ENCODE data around the gene IFT80. TPM values are rescaled to one million over a fixed set of nuclear protein-coding genes. Genes with fewer than 3 reads are reported as not detected.

Gene IFT80
- total and polyA plus RNA-seq, 2 of the 4 experiments (the other 2 are of a cell fraction) = 15.2 to 16.8 TPM

DNA sequence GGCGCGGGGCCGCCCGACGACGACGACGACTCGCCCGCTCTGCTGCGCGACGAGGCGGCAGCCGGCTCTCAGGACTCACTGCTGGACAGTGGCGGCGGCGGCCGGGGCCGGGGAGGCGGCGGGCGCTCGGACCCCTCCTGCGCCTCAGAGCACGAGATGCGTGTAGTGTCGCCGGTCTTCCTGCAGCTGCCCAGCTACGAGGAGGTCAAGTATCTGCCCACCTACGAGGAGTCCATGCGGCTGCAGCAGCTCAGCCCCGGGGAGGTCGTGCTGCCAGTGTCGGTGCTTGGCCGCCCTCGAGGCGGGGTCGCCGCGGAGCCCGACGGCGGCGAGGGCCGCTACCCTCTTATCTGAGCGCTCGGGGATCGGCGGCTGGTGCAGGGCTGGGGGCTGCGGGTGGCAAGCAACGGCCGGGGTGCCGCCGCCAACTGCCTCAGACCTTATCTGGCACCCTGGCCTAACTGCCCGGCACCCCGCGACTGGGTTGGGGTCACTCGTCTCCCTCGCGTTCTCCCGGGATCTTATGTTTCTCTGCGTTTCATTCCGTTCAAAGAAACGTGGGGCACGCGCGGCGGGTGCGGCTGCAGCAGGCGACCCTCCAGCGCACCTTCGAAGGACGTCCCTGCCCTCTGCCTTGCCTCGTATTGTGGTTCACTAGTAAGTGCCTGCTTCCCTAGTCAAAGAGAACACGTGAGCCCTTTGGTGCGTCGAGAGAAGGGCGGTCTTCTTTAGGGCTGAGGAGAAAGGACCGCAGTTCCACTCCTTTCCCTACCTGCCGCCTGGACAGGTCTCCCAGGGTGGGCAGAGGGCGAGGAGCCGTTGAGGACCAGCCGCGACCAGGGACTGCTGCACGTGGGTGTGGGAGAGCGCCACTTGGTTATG is 172.8 kb downstream of the IFT80 start:
- Histone ChIP-seq H3K9me1 (ENCODE audit: insufficient read depth, low read length) (peaks cover 5% of the 10 kb centered on the region; the same call in 1 of the 2 replicates), H3K4ac (ENCODE audit: low read depth, low read length) (no peak overlapping the region), H3K56ac (ENCODE audit: extremely low read depth, insufficient read depth, low read length) (no peak overlapping the region), H4K5ac (ENCODE audit: low read depth, low read length) (no peak overlapping the region), H3K4me1 (ENCODE audit: control insufficient read depth, insufficient read depth, low read length) (peaks cover 3% of the 10 kb centered on the region), H3K27me3 (ENCODE audit: control insufficient read depth, insufficient read depth, low read length) (peaks cover 50% of the 10 kb centered on the region), H2AK5ac (ENCODE audit: low read depth, low read length) (no peak overlapping the region), H3K4me2 (ENCODE audit: low read depth, low read length) (peak overlapping the region; percentile 92), H2BK120ac (ENCODE audit: low read depth, low read length) (no peak overlapping the region), H3K79me1 (ENCODE audit: low read depth in 1 of 2, low read length in 2 of 2) (no peaks in the 10 kb centered on the region), H3K36me3 (ENCODE audit: control insufficient read depth, insufficient read depth, low read length) (no peaks in the 10 kb centered on the region), H3K4me3 (ENCODE audit: insufficient read depth, low read depth, low read length) (peak overlapping the region; percentile 57), H2BK15ac (ENCODE audit: low read depth, low read length) (no peak overlapping the region), H3K14ac (replicated peaks; ENCODE audit: low read depth, low read length) (no peak overlapping the region), H3K23ac (ENCODE audit: low read depth, low read length) (no peak overlapping the region; the same call in 1 of the 2 replicates), H4K91ac (ENCODE audit: insufficient read depth, low read depth, low read length) (no peak overlapping the region), H3K27ac (ENCODE audit: insufficient read depth, low read length) (no peak overlapping the region), H2BK20ac (ENCODE audit: low read depth, low read length) (no peak overlapping the region), H2AFZ (replicated peaks; ENCODE audit: low read length, poor library complexity) (peak overlapping the region; percentile 94), H4K20me1 (ENCODE audit: insufficient read depth, low read length) (peaks cover 5% of the 10 kb centered on the region; the same call in 1 of the 2 replicates), H2AK9ac (replicated peaks; ENCODE audit: low read depth, low read length, poor library complexity) (peak overlapping the region; percentile 67), H2BK5ac (ENCODE audit: low read depth, low read length, poor library complexity, severe bottlenecking) (no peak overlapping the region), H3K9ac (ENCODE audit: low read depth, low read length) (no peak overlapping the region), H3K18ac (ENCODE audit: low read depth, low read length) (no peak overlapping the region), H3K9me3 (ENCODE audit: control insufficient read depth, insufficient read depth, low read length) (peaks cover 2% of the 10 kb centered on the region; the same call in 1 of the 2 replicates), H4K8ac (ENCODE audit: low read depth in 2 of 2, low read length in 2 of 2) (no peak overlapping the region)
- CTCF ChIA-PET = interaction anchor here (0.5 to 1.1 kb wide), 2 partner anchors 10 to 45 kb away, joined by 3 to 4 read pairs; no protein-coding TSS in a partner anchor
- DNase-seq = no peak
- dilution Hi-C loops (cut with HindIII; ENCODE audit: low sequenced_read_pairs, unreplicated experiment) (no loop called here), in situ Hi-C loops (cut with MboI; ENCODE audit: low sequenced_read_pairs) (no loop called here), intact Hi-C loops (cut with micrococcal nuclease) (no loop called here)
- no peak for TF ChIP-seq RCOR1 (IDR thresholded peaks at IDR 0.05; ENCODE audit: insufficient replicate concordance, low read length)
- POLR2A ChIA-PET (ENCODE audit: unreplicated experiment) = no interaction called here
- BruUV-seq (replicated peaks) = no TSS peak
- ATAC-seq (ENCODE audit: low read depth) = peak; percentile 44
- 2% methylated on average over 58 of the region's 87 CpGs; no CpG with 5 or more reads in 1 of the 2 experiments for WGBS, 2 experiments (ENCODE audit: extremely low coverage in 2 of 2, insufficient read length in 1 of 2)
